Ishikawa (cell line): ENCODE results near the gene MT1E.
A peak's percentile ranks its signal among the peaks of the same experiment; 100 is the strongest.

Experiments used
- CEBPB ChIP-seq: IDR thresholded peaks from 2 replicates; pipeline ENCODE4 v1.6.1; 2012
- CREB1 ChIP-seq: IDR thresholded peaks from 2 replicates; pipeline ENCODE4 v1.6.1; 2012; ENCODE audit warnings: low read depth
- EGR1 ChIP-seq: IDR thresholded peaks from 2 replicates; pipeline ENCODE4 v1.6.1; 2012
- EP300 ChIP-seq: IDR thresholded peaks from 2 replicates; pipeline ENCODE4 v1.6.1; 2012; ENCODE audit warnings: borderline replicate concordance
- FOXM1 ChIP-seq: IDR thresholded peaks from 2 replicates; pipeline ENCODE4 v1.6.1; 2012; ENCODE audit warnings: low read depth, borderline replicate concordance
- MAX ChIP-seq: IDR thresholded peaks from 2 replicates; pipeline ENCODE4 v1.6.1; 2012
- NFIC ChIP-seq: IDR thresholded peaks from 2 replicates; pipeline ENCODE4 v1.6.1; 2012
- RAD21 ChIP-seq: IDR thresholded peaks from 2 replicates; pipeline ENCODE4 v1.6.1; 2012; ENCODE audit warnings: low read depth
- REST ChIP-seq: IDR thresholded peaks from 2 replicates; pipeline ENCODE4 v1.6.1; 2012; ENCODE audit warnings: low read depth, mild to moderate bottlenecking
- TAF1 ChIP-seq: IDR thresholded peaks from 2 replicates; pipeline ENCODE4 v1.6.1; 2012; ENCODE audit warnings: low read depth, mild to moderate bottlenecking
- TCF12 ChIP-seq: IDR thresholded peaks from 2 replicates; pipeline ENCODE4 v1.6.1; 2012; ENCODE audit warnings: low read depth
- TEAD4 ChIP-seq: IDR thresholded peaks from 2 replicates; pipeline ENCODE4 v1.6.1; 2012
- USF1 ChIP-seq: IDR thresholded peaks from 2 replicates; pipeline ENCODE4 v1.6.1; 2012
- YY1 ChIP-seq: IDR thresholded peaks from 2 replicates; pipeline ENCODE4 v1.6.1; 2012; ENCODE audit warnings: low read depth
- ZBTB7A ChIP-seq: IDR thresholded peaks from 2 replicates; pipeline ENCODE4 v1.6.1; 2012; ENCODE audit warnings: low read depth

Gene MT1E

GRCh38 chr16:56647641-56648431 lies 22.3 kb downstream of the MT1E start:
- no peak for TF ChIP-seq MAX
- no peak for TF ChIP-seq RAD21
- no peak for TF ChIP-seq REST
- no peak for TF ChIP-seq CREB1
- TF ChIP-seq ZBTB7A: no peak
- no peak for TF ChIP-seq EGR1
- TF ChIP-seq TAF1: no peak
- TF ChIP-seq TEAD4: no peak
- no peak for TF ChIP-seq EP300
- no peak for TF ChIP-seq USF1
- TF ChIP-seq NFIC: no peak
- TF ChIP-seq FOXM1: no peak

GRCh38 chr16:56649271-56649670 lies 23.7 kb downstream of the MT1E start:
- TF ChIP-seq MAX (no peak), TEAD4 (no peak), TCF12 (no peak), NFIC (no peak), USF1 (no peak), CEBPB (no peak), RAD21 (no peak), YY1 (no peak), TAF1 (no peak), EGR1 (no peak), REST (no peak), ZBTB7A (no peak), CREB1 (no peak), EP300 (no peak), FOXM1 (no peak)

DNA sequence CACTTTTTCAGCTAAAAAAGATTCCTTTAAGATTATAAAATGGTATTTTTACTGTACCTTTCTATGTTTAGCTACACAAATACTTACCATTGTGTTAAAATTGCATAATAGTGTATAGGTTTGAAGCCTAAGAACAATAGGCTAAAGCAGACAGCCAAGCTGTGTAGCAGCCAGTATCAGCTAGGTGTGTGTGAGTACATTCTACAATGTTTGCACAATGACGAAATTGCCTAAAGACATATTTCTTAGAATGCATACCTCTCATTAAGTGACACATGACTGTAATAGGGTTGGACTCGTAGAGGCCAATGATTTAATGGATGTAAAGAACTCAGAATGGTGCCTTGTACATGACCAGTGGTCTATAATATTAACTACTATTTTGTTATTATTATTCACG lies 24.2 kb downstream of the MT1E start:
- TF ChIP-seq CEBPB (peak; percentile 82), EGR1 (no peak), TEAD4 (peak; percentile 24; the same call in 1 of the 2 replicates), EP300 (no peak)

- TF ChIP-seq TAF1: no peak
- TF ChIP-seq CEBPB: no peak
- no peak for TF ChIP-seq CREB1
- no peak for TF ChIP-seq RAD21
- no peak for TF ChIP-seq NFIC
- TF ChIP-seq EP300: no peak
- no peak for TF ChIP-seq TEAD4
These were observed 26.0 kb downstream of the MT1E start, which contains the start of gene MT1B for GRCh38 chr16:56651586-56651985. MT1B (plus strand) TSS chr16:56651886; CDS start chr16:56651954, 68 bp downstream.

GRCh38 chr16:56652600-56652999 lies 27.0 kb downstream of the MT1E start:
- TF ChIP-seq EGR1: no peak
- TF ChIP-seq CEBPB: no peak
- no peak for TF ChIP-seq REST
- TF ChIP-seq TEAD4: no peak
- TF ChIP-seq RAD21: no peak
- no peak for TF ChIP-seq ZBTB7A
- no peak for TF ChIP-seq FOXM1
- TF ChIP-seq USF1: no peak
- no peak for TF ChIP-seq EP300
- no peak for TF ChIP-seq MAX
- TF ChIP-seq CREB1: no peak
- TF ChIP-seq TAF1: no peak
- no peak for TF ChIP-seq TCF12
- no peak for TF ChIP-seq YY1
- TF ChIP-seq NFIC: no peak
